H1 (cell line): ENCODE results near the gene POU5F1. TPM values are rescaled to one million over a fixed set of nuclear protein-coding genes. Genes with fewer than 3 reads are reported as not detected.
"Not testable (repeated sequence)": the region's sequence is repeated elsewhere in the genome, so short reads cannot be mapped to it uniquely, and the experiment has no call there.

Experiments used
- CTCF ChIA-PET: fragments of 300-600 bp; sonication (Branson Sonifier 250); formaldehyde crosslinking; loops from one replicate; lab custom pipeline; 2021; ENCODE audit not compliant: partially characterized antibody; lab: Charles Lee
- POLR2A ChIA-PET: fragments of 300-600 bp; sonication (Branson Sonifier 250); formaldehyde crosslinking; loops from one replicate; lab custom pipeline; 2021; ENCODE audit warnings: inconsistent platforms; ENCODE audit not compliant: partially characterized antibody; lab: Charles Lee
- DNase-seq, 2 experiments: peaks; one replicate each; pipeline versions ENCODE4 v3.0.0 to v3.0.0-alpha.2; 2010 to 2022; ENCODE audit warnings: low spot score in 2 of 2, low read depth in 1 of 2, mixed read lengths in 1 of 2
- FAIRE-seq: peaks from 2 replicates; lab custom pipeline; 2011; peaks lifted over from hg19 to GRCh38; lab: Jason Lieb, UNC
- H2AFZ ChIP-seq: 2 replicates; pipeline ENCODE4 v1.8.1; 2012; ENCODE audit warnings: low read length, inconsistent platforms
- H2AK5ac ChIP-seq: 2 replicates; pipeline ENCODE4 v1.6.1; 2013; ENCODE audit warnings: low read depth, low read length
- H2BK120ac ChIP-seq: replicated peaks from 2 replicates; pipeline ENCODE3; 2013; ENCODE audit warnings: low read depth, low read length, inconsistent platforms
- H2BK12ac ChIP-seq: 2 replicates; pipeline ENCODE4 v1.6.1; 2013; ENCODE audit warnings: low read depth, low read length
- H2BK15ac ChIP-seq: 2 replicates; pipeline ENCODE4 v1.6.1; 2013; ENCODE audit warnings: low read length
- H2BK20ac ChIP-seq: 2 replicates; pipeline ENCODE4 v1.6.1; 2013; ENCODE audit warnings: low read length
- H2BK5ac ChIP-seq: 2 replicates; pipeline ENCODE4 v1.6.1; 2013; ENCODE audit warnings: low read depth, low read length
- H3K14ac ChIP-seq: 2 replicates; pipeline ENCODE4 v1.6.1; 2013; ENCODE audit warnings: inconsistent platforms; ENCODE audit not compliant: insufficient read length
- H3K18ac ChIP-seq: 2 replicates; pipeline ENCODE4 v1.6.1; 2013; ENCODE audit warnings: low read length; ENCODE audit errors: extremely low read depth
- H3K23ac ChIP-seq: 2 replicates; pipeline ENCODE4 v1.6.1; 2013; ENCODE audit warnings: inconsistent platforms; ENCODE audit not compliant: insufficient read length
- H3K23me2 ChIP-seq: 2 replicates; pipeline ENCODE4 v1.6.1; 2013; ENCODE audit warnings: low read depth, low read length
- H3K27ac ChIP-seq: 2 replicates; pipeline ENCODE4 v1.6.1; 2011; ENCODE audit warnings: low read depth, low read length, inconsistent platforms
- H3K27me3 ChIP-seq, 4 experiments: replicated peaks in 1 of 4; 1 replicate in 1 of 4; 2 replicates in 3 of 4; pipeline versions ENCODE4 v1.6.1 to v1.8.1; 2011 to 2013; ENCODE audit warnings: low read length in 3 of 4, mild to moderate bottlenecking in 3 of 4, inconsistent platforms in 2 of 4, mixed read lengths in 2 of 4, moderate library complexity in 1 of 4; ENCODE audit not compliant: control insufficient read depth in 3 of 4, insufficient read depth in 3 of 4; ENCODE audit errors: extremely low read depth in 1 of 4
- H3K36me3 ChIP-seq, 4 experiments: 2 replicates each; pipeline versions ENCODE4 v1.6.1 to v1.8.1; 2011 to 2013; ENCODE audit warnings: mild to moderate bottlenecking in 4 of 4, low read length in 3 of 4, moderate library complexity in 2 of 4, control low read depth in 1 of 4, inconsistent platforms in 1 of 4; ENCODE audit not compliant: insufficient read depth in 4 of 4, control insufficient read depth in 2 of 4
- H3K4ac ChIP-seq: replicated peaks from 2 replicates; pipeline ENCODE3; 2013; ENCODE audit warnings: low read length, low read depth, mixed read lengths, inconsistent platforms; ENCODE audit not compliant: insufficient read length
- H3K4me1 ChIP-seq, 4 experiments: replicated peaks in 1 of 4; 1 replicate in 1 of 4; 2 replicates in 3 of 4; pipeline versions ENCODE4 v1.6.1 to v1.8.1; 2011 to 2013; ENCODE audit warnings: low read length in 3 of 4, inconsistent platforms in 2 of 4, mixed read lengths in 1 of 4; ENCODE audit not compliant: insufficient read depth in 4 of 4, control insufficient read depth in 3 of 4
- H3K4me2 ChIP-seq, 2 experiments: 2 replicates each; pipeline versions ENCODE4 v1.6.1 to v1.8.1; 2011 to 2013; ENCODE audit warnings: low read depth in 2 of 2, low read length in 2 of 2, control low read depth in 1 of 2, inconsistent platforms in 1 of 2, mild to moderate bottlenecking in 1 of 2; ENCODE audit not compliant: insufficient read depth in 1 of 2
- H3K4me3 ChIP-seq, 4 experiments: fragments of 200-600, 300-600 bp in 1 of 4; sonication (generic), shearing (Covaris generic), sonication (Bioruptor Twin) in 1 of 4; 2 replicates each; pipeline versions ENCODE4 v1.5.1 to v1.8.1; 2011 to 2016; ENCODE audit warnings: low read length in 4 of 4, low read depth in 3 of 4, control low read depth in 2 of 4, inconsistent platforms in 2 of 4, mild to moderate bottlenecking in 2 of 4, mixed read lengths in 1 of 4, moderate library complexity in 1 of 4; ENCODE audit not compliant: insufficient read depth in 2 of 4; ENCODE audit errors: extremely low read depth in 1 of 4
- H3K56ac ChIP-seq: replicated peaks from 2 replicates; pipeline ENCODE3; 2013; ENCODE audit warnings: low read depth, mild to moderate bottlenecking, mixed read lengths, low read length, inconsistent platforms; ENCODE audit not compliant: insufficient read length
- H3K79me1 ChIP-seq: 2 replicates; pipeline ENCODE4 v1.6.1; 2013; ENCODE audit warnings: low read depth, low read length, control low read depth
- H3K79me2 ChIP-seq, 2 experiments: 2 replicates each; pipeline versions ENCODE4 v1.6.1 to v1.8.1; 2012 to 2013; ENCODE audit warnings: low read length in 2 of 2, mild to moderate bottlenecking in 2 of 2, inconsistent platforms in 1 of 2; ENCODE audit not compliant: insufficient read depth in 2 of 2, control insufficient read depth in 1 of 2
- H3K9ac ChIP-seq, 4 experiments: replicated peaks in 1 of 4; 1 replicate in 1 of 4; 2 replicates in 3 of 4; pipeline versions ENCODE4 v1.6.1 to v1.8.1; 2011 to 2013; ENCODE audit warnings: low read depth in 3 of 4, low read length in 3 of 4, control low read depth in 2 of 4, mild to moderate bottlenecking in 2 of 4, moderate library complexity in 2 of 4, inconsistent platforms in 1 of 4; ENCODE audit errors: extremely low read depth in 1 of 4
- H3K9me3 ChIP-seq, 2 experiments: 2 replicates each; pipeline versions ENCODE4 v1.6.1 to v1.8.1; 2012 to 2013; ENCODE audit warnings: mild to moderate bottlenecking in 2 of 2, moderate library complexity in 2 of 2, control low read depth in 1 of 2, inconsistent platforms in 1 of 2, low read depth in 1 of 2, low read length in 1 of 2, mixed read lengths in 1 of 2; ENCODE audit not compliant: insufficient read depth in 2 of 2
- H4K20me1 ChIP-seq, 2 experiments: replicated peaks in 1 of 2; 2 replicates each; pipeline versions ENCODE3 to v1.8.1; 2011 to 2013; ENCODE audit warnings: inconsistent platforms in 2 of 2, low read length in 2 of 2, mild to moderate bottlenecking in 1 of 2; ENCODE audit not compliant: insufficient read depth in 2 of 2, control insufficient read depth in 1 of 2
- H4K5ac ChIP-seq: 2 replicates; pipeline ENCODE4 v1.6.1; 2013; ENCODE audit warnings: low read length, low read depth, mixed read lengths, inconsistent platforms; ENCODE audit not compliant: insufficient read length
- H4K8ac ChIP-seq: 2 replicates; pipeline ENCODE4 v1.8.0; 2013; ENCODE audit warnings: mild to moderate bottlenecking, moderate library complexity, low read length, inconsistent platforms; ENCODE audit not compliant: insufficient read depth; ENCODE audit errors: extremely low read depth
- H4K91ac ChIP-seq: replicated peaks from 2 replicates; pipeline ENCODE3; 2013; ENCODE audit warnings: low read length, mixed read lengths, inconsistent platforms; ENCODE audit not compliant: insufficient read length
- CHD2 ChIP-seq: IDR thresholded peaks from 2 replicates; pipeline ENCODE4 v1.6.1; 2012; ENCODE audit warnings: low read length, improper control_type of control experiment
- CTCF ChIP-seq, 3 experiments: IDR thresholded peaks; 1 replicate in 2 of 3; 2 replicates in 1 of 3; pipeline versions ENCODE4 v1.5.1 to v1.6.1; 2011; ENCODE audit warnings: low read length in 3 of 3, mild to moderate bottlenecking in 3 of 3, inconsistent platforms in 2 of 3, low read depth in 1 of 3, moderate library complexity in 1 of 3; ENCODE audit not compliant: insufficient read depth in 1 of 3; ENCODE audit errors: control extremely low read depth in 1 of 3
- KDM1A ChIP-seq: fragments of 200-600, 300-600 bp; sonication (generic); IDR thresholded peaks from 2 replicates; pipeline ENCODE4 v1.7.1; 2016; ENCODE audit warnings: mild to moderate bottlenecking, low read length, borderline replicate concordance
- MAX ChIP-seq: IDR thresholded peaks from 2 replicates; pipeline ENCODE4 v1.6.1; 2012; ENCODE audit warnings: inconsistent platforms
- RAD21 ChIP-seq, 2 experiments: IDR thresholded peaks in 1 of 2; conservative IDR thresholded peaks in 1 of 2; 2 replicates each; pipeline ENCODE4 v1.6.1; 2011; ENCODE audit warnings: low read depth in 2 of 2, low read length in 2 of 2, improper control_type of control experiment in 1 of 2, inconsistent platforms in 1 of 2, mild to moderate bottlenecking in 1 of 2, moderate library complexity in 1 of 2
- TBP ChIP-seq: IDR thresholded peaks from 2 replicates; pipeline ENCODE4 v1.6.1; 2011; ENCODE audit warnings: low read depth, low read length, improper control_type of control experiment
- TCF12 ChIP-seq: IDR thresholded peaks from 2 replicates; pipeline ENCODE4 v1.6.1; 2011; ENCODE audit warnings: low read depth, mild to moderate bottlenecking, low read length
- WGBS, 2 experiments: shearing (Covaris generic) in 1 of 2; methylation state at CpG; one replicate each; pipeline versions ENCODE4 v1.1.6 to v1.1.7; 2013 to 2015; ENCODE audit warnings: low lambda C conversion rate in 2 of 2, mixed read lengths in 2 of 2, inconsistent platforms in 1 of 2, low coverage in 1 of 2, missing lambda C conversion rate in 1 of 2; ENCODE audit not compliant: insufficient replicate concordance in 2 of 2, insufficient coverage in 1 of 2, insufficient read length in 1 of 2; ENCODE audit errors: extremely low coverage in 1 of 2, missing lambda C conversion rate in 1 of 2; 5-methylcytosine and 5-hydroxymethylcytosine counted together
- polyA plus RNA-seq, 7 experiments: library from polyadenylated mRNA; depleted of rRNA in 3 of 7; stranded (reverse) in 5 of 7; unstranded in 2 of 7; fragments of >200 nt in 5 of 7; fragments of 200-250 nt in 2 of 7; gene quantifications; 1 replicate in 5 of 7; 2 replicates in 1 of 7; 4 replicates in 1 of 7; pipeline versions ENCODE4 v1.2.1 to v1.2.3, GENCODE V29; 2011 to 2013; ENCODE audit warnings: missing spikeins in 2 of 7, mixed read lengths in 2 of 7
- total RNA-seq: library from RNA; stranded (reverse); fragmentation: NEBNext Ultra II Directional; extraction: Animal tissue kit (Norgen Biotek cat#: 25700); gene quantifications from 2 replicates; pipeline ENCODE4 v1.2.1, GENCODE V29; 2021

The POU5F1 gene
- total and polyA plus RNA-seq, 2 of the 8 experiments (the other 6 are each of a cell fraction or from before 2014, with no cell fraction given), result 2,437 to 2,526 TPM

DNA sequence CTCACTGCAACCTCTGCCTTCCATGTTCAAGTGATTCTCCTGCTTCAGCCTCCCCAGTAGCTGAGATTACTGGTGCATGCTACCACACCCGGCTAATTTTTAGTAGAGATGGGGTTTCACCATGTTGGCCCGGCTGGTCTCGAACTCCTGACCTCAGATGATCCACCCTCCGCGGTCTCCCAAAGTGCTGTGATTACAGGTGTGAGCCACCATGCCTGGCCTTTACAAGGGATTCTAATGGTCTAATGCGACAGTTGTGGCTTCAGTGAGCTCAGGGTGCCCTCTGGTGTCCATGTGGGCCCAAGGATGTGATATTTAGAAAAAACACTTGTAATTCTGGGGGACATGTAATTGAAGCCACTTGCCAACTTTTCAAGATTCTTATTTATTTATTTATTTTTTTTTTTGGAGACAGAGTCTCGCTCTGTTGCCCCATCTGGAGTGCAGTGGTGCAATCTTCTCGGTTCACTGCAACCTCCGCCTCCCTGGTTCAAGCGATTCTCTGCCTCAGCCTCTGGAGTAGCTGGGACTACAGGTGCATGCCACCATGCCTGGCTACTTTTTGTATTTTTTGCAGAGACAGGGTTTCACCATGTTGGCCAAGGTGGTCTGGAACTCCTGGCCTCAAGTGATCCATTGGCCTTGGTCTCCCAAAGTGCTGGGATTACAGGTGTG is 22.1 kb upstream of the POU5F1 start:
- H3K79me1 ChIP-seq, H3K36me3 ChIP-seq, H3K4me2 ChIP-seq, FAIRE-seq, H4K8ac ChIP-seq, H3K23ac ChIP-seq, H3K56ac ChIP-seq, H3K27ac ChIP-seq, H3K23me2 ChIP-seq, H3K14ac ChIP-seq, H3K4ac ChIP-seq, H3K9ac ChIP-seq, H3K79me2 ChIP-seq, H4K20me1 ChIP-seq, H3K4me3 ChIP-seq, H2AK5ac ChIP-seq, H2BK15ac ChIP-seq, H3K18ac ChIP-seq, H2BK5ac ChIP-seq, H2AFZ ChIP-seq, H4K91ac ChIP-seq, H3K9me3 ChIP-seq: not testable (repeated sequence)
- CTCF ChIA-PET, result interaction anchor here (0.6 to 11.0 kb wide), 27 partner anchors 10 to 349 kb away, joined by 3 to 103 read pairs (median 6); partner anchors contain the start of genes C6orf15, CDSN, PSORS1C2 and TCF19
- POLR2A ChIA-PET, result interaction anchor here (0.6 to 61.6 kb wide), 3 partner anchors 10 to 92 kb away, joined by 3 to 2251 read pairs (median 3); partner anchors contain the start of genes CCHCR1, CDSN, POU5F1 and PSORS1C1
- WGBS, 2 experiments, result 57% methylated on average over 10 of the region's 10 CpGs; no CpG with 5 or more reads in 1 of the 2 experiments
- peak in 1 of 2 experiments; percentile 81 for DNase-seq
- TF ChIP-seq RAD21 (IDR thresholded peaks at IDR 0.05 in 1 of 2, conservative IDR thresholded peaks at IDR 0.05 in 1 of 2; ENCODE audit: low read depth in 2 of 2, low read length in 2 of 2), result peak; percentile 93 to 97
- TF ChIP-seq TCF12, result 0 out of 2 replicates have a peak, but pooled peaks have one; percentile 15
- TF ChIP-seq KDM1A, result peak; percentile 63; the same call in 1 of the 2 replicates
- peak; percentile 33; the same call in 1 of the 2 replicates for TF ChIP-seq TBP
- 0 out of 2 replicates have a peak, but pooled peaks have one; percentile 14 for TF ChIP-seq MAX
- peak; percentile 66 to 92 (median 74) for TF ChIP-seq CTCF (IDR thresholded peaks at IDR 0.05; ENCODE audit: control extremely low read depth in 1 of 3, insufficient read depth in 1 of 3, low read depth in 1 of 3, low read length in 3 of 3)
- 0 out of 2 replicates have a peak, but pooled peaks have one; percentile 13 for TF ChIP-seq CHD2
- TF ChIP-seq, all 59 proteins: peak for 7; not testable (repeated sequence) for 52
- not testable (repeated sequence) for H2BK120ac ChIP-seq, H2BK20ac ChIP-seq, H3K4me1 ChIP-seq, H2BK12ac ChIP-seq, H4K5ac ChIP-seq, H3K27me3 ChIP-seq
